Activated CD8-positive, alpha-beta memory T cell treated with anti-CD3 and anti-CD28 coated beads for 4 hours (primary cell): ENCODE data around the gene CARMIL3.
"Not testable (repeated sequence)": the region's sequence is repeated elsewhere in the genome, so short reads cannot be mapped to it uniquely, and the experiment has no call there.

ENCODE experiments used
- DNase-seq, 2 donors: peaks; one replicate each; pipeline ENCODE4 v3.0.0-alpha.2; 2020; ENCODE audit warnings: low read depth in 2 of 2

The CARMIL3 gene, protein sequence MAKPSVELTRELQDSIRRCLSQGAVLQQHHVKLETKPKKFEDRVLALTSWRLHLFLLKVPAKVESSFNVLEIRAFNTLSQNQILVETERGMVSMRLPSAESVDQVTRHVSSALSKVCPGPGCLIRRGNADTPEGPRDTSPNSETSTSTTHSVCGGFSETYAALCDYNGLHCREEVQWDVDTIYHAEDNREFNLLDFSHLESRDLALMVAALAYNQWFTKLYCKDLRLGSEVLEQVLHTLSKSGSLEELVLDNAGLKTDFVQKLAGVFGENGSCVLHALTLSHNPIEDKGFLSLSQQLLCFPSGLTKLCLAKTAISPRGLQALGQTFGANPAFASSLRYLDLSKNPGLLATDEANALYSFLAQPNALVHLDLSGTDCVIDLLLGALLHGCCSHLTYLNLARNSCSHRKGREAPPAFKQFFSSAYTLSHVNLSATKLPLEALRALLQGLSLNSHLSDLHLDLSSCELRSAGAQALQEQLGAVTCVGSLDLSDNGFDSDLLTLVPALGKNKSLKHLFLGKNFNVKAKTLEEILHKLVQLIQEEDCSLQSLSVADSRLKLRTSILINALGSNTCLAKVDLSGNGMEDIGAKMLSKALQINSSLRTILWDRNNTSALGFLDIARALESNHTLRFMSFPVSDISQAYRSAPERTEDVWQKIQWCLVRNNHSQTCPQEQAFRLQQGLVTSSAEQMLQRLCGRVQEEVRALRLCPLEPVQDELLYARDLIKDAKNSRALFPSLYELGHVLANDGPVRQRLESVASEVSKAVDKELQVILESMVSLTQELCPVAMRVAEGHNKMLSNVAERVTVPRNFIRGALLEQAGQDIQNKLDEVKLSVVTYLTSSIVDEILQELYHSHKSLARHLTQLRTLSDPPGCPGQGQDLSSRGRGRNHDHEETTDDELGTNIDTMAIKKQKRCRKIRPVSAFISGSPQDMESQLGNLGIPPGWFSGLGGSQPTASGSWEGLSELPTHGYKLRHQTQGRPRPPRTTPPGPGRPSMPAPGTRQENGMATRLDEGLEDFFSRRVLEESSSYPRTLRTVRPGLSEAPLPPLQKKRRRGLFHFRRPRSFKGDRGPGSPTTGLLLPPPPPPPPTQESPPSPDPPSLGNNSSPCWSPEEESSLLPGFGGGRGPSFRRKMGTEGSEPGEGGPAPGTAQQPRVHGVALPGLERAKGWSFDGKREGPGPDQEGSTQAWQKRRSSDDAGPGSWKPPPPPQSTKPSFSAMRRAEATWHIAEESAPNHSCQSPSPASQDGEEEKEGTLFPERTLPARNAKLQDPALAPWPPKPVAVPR (N-terminal part only)

DNA sequence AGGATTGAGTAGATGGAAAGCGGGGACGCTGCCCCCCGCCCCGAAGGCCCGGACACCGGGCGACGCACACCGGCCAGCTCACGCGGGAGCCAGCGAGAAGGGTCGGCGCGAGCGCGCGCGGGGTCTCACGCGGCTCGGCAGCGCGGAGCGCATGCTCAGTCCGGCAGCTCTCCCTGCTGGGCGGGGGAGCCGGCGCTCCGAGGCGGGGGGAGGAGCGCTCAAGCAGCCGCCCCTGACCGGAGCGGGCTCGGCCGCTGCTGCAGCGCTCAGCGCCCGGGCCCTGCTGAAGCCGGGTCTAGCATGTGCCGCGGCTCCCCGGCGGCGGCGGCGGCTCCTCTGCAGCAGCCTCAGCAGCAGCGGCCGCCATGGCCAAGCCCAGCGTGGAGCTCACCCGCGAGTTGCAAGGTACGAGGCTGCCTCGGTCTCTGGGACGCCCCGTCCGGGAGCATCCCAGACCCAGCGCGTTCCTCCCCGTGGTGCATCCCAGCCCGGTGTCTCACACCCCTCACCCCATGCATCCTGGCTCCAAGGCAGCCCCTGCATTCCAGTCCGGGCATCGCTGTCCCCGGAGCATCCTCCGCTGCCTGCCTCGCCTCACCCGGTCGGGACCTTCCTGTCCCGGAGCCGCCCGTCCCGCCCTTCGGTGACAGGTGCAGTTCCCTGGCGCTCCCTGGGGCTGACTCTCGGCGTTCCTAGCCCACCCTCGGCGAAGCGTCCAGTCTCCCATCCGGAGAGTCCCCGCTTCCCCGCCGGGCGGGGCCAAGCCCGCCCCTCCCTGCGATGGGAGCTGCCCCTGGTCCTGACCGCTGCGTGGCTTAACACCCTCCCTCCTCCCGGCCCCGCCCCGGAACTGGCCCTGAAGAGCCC, at the start of gene CARMIL3:
Gene CARMIL3 (plus strand): TSS at position 221 of the 867 bp plus-strand sequence. CDS start 145 bp downstream, at position 366.
- DNase-seq = peak in 1 of 2 donors; percentile 20

DNA sequence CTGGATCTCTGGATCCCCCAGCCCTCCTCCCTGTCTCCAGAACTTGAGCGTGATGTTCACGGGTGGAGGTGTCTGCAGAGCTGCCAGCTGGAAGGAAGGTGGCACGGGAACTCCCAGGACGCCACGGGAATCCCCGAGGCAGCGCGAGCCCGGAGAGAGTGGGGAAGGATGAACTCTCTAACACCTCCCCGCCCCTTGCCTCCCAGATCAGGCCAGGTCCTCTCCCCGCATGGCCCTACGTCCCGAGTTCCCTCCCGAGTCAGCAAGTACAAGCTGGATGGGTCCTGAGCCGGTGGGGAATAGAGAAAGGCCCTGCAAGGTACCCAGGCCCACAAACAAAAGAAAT, 45.4 kb upstream of the CARMIL3 start:
- DNase-seq = not testable (repeated sequence)

DNA sequence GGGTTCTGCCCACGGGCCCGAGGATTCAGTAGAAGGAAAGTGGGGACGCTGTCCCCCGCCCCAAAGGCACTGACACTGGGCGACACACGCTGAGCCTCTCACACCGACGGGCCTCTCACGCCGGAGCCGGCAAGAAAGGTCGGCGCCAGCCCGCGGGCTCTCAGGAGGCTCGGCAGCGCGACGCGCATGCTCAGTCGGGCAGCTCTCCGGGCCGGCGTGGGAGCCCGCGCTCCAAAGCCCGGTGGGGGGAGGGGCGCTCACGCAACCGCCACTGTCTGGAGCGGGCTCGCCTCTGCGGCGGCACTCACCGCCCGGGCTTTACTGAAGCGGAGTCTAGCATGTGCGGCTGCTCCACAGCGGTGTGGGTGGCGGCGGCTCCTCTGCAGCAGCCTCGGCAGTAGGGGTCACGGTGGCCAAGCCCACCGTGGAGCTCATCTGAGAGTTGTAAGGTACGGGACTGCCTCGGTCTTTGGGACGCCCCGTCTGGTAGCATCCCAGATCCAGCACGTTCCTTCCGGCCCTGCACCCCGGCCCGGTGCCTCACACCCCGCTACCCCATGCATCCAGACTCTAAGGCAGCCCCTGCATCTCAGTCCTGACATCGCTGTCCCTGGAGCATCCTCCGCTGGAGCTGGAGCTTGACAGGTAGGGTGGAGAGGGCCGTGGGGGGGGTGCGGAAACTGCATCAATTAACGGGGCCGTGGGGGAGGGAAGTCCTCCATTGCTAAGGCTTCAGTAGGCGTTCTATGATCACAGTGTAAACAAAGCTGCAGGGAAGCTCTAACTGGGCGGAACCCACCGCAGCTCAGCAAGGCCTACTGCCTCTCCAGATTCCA, 44.8 kb upstream of the CARMIL3 start:
- peak in 1 of 2 donors; percentile 28 for DNase-seq

DNA sequence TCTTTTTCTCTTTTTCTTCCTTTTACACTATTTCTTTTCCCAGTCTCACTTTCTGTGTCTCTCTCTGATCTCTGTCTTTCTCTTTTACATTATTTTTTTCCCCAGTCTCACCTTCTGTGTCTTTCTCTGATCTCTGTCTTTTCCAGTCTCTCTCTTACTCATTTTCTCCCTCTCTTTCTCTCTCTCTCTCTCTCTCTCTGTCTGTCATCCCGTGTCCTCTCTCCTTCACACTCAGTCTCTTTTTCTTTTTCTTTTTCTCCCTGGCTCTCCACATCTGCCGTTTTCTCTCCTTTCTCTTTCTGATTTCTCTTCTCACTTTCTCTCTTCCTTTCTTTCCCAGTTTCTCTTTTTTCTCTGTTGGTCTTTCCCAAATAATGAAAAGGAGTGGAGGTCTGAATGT, 40.8 kb upstream of the CARMIL3 start:
- DNase-seq = no peak

DNA sequence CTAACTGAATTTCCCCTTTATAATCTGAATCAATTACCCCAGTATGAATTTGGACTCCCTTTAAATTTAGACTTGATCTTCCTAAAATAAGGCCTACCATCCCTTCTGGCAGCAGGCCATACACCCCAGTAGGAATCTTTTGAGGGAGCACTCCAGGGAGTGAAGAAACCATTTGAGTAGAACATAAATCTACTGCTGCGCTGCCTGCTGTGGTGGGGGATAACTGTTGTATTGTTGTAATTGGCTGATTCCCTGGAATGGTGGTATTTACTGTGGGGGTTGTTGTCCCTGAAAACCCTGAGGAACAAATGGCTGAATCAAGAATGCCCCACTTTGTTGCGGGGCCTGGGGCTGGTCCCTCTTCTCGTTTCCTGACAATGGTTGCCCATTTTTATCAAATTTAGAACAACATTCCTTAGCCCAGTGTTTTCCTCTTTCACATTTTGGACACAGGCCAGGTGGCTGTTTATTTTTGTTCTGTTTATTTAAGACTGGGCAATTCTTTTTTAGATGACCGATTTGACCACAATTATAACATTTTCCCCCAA, 39.0 kb upstream of the CARMIL3 start:
- DNase-seq = not testable (repeated sequence)

DNA sequence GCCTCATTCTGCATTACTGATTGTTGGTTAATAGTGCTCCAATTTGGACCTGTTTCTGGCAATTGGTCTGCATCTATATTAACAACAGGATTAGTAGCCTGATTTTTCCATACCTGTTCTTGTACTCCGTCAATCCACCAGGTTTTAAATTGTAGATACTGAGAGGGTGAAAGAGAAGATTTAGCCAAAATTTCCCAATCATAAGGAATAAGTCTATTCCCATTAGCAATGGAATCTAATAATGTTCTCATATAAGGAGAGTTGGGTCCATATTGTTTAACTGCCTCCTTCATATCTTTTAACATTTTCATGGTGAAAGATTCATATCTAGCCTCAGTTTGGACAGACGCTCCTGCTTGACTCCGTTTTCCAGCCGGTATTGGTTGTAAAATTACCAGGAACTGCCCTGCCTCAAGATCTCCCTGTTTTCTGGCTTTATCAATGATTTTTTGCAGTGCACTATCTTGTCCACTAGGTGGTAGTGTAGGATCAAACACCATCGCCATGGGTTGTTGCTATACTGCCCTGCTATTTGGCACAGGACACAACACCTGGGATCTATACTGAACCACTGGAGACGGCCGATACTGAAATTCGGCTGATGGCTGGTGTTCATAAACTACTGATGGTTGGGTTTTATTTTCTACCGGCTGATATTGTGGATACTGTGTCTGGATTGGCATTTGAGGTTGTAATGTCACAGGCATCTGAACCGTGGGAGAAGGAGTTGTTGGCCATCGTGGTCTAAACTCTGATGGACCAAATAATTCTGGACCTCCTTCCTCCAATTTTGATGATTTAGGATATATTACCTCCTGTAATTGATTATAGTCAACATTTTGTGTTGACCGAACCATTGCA, 37.9 kb upstream of the CARMIL3 start:
- DNase-seq = no peak

DNA sequence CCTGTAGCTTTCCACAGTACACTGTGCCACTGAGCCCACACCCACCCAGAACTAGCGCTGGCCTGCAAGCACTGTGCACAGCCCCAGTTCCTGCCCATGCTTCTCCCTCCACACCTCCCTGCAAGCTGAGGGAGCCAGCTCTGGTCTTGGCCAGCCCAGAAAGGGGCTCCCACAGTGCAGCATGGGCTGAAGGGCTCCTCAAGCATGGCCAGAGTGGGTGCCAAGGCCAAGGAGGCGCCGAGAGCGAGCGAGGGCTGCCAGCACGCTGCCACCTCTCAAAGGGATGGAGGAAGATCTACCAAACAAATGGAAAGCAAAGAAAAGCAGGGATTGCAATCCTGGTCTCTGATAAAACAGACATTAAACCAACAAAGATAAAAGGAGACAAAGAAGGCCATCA, 36.1 kb upstream of the CARMIL3 start:
- DNase-seq = not testable (repeated sequence)

DNA sequence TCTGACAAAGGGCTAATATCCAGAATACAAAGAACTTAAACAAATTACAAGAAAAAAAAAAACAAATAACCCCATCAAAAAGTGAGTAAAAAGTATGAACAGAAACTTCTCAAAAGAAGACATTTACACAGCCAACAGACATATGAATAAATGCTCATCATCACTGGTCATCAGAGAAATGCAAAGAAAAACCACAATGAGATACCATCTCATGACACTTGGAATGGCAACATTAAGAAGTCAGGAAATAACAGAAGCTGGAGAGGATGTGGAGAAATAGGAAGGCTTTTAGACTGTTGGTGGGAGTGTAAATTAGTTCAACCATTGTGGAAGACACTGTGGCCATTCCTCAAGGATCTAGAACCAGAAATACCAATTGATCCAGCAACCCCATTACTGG, 32.8 kb upstream of the CARMIL3 start:
- not testable (repeated sequence) for DNase-seq

DNA sequence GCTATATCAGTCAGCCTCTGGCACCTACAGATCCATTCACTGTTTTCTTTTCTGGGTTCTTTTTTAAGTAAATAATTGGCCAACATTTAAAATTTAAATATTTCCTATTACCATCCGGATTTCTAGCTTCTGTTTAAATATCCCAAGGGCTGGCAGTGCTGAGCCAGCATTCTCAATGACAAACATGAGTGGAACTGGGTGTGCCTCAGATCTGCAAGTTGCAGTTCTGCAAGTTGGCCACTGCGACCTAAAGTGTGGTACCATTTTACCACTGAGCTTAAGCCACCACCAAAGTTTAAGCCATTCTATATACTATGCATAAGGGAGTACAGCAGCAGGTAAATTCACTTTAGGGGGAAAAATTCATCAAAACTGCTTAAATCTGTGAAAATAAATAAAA, 31.9 kb upstream of the CARMIL3 start:
- not testable (repeated sequence) for DNase-seq

DNA sequence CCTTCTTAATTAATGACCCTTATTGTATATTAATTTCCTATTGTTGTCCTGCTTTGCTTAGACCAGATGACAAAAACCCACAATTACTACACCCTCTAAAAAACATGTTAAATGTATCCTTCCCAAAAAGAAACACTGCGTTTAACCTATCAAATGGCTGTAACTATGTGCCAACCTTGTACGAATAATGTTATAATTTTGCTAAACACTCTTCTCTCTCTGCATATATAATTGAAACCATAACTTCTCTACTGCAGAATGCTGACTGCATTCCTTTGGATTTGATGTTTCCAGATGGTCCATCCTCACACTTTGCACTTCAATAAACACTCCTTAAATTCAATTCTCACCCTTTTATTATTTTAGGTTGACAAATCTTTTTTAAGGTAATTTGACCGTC, 31.3 kb upstream of the CARMIL3 start:
- DNase-seq = not testable (repeated sequence)

DNA sequence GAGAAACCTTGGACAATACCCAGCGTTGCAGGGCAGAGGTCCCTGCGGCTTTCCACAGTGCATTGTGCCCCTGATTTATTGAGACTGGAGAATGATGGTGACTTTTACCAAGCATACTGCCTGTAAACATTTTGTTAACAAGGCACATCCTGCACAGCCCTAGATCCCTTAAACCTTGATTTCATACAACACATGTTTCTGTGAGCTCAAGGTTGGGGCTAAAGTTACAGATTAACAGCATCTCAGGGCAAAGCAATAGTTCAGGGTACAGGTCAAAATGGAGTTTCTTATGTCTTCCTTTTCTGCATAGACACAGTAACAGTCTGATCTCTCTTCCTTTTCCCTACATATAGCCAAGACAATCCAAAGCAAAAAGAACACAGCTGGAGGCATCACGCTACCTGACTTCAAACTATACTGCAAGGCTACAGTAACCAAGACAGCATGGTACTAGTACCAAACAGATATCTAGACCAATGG, 26.8 kb upstream of the CARMIL3 start:
- not testable (repeated sequence) for DNase-seq

DNA sequence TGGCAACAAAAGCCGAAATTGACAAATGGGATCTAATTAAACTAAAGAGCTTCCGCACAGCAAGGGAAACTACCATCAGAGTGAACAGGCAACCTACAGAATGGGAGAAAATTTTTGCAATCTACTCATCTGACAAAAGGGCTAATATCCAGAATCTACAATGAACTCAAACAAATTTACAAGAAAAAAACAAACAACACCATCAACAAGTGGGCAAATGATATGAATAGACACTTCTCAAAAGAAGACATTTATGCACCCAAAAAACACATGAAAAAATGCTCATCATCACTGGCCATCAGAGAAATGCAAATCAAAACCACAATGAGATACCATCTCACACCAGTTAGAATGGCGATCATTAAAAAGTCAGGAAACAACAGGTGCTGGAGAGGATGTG, 22.1 kb upstream of the CARMIL3 start:
- not testable (repeated sequence) for DNase-seq

DNA sequence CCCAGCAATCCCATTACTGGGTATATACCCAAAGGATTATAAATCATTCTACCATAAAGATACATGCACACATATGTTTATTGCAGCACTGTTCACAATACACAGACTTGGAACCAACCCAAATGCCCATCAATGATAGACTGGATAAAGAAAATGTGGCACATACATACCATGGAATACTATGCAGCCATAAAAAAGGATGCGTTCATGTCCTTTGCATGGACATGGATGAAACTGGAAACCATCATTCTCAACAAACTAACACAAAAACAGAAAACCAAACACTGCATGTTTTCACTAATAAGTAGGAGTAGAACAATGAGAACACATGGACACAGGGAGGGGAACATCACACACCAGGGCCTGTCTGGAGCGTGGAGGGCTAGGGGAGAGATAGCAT, 20.5 kb upstream of the CARMIL3 start:
- not testable (repeated sequence) for DNase-seq

DNA sequence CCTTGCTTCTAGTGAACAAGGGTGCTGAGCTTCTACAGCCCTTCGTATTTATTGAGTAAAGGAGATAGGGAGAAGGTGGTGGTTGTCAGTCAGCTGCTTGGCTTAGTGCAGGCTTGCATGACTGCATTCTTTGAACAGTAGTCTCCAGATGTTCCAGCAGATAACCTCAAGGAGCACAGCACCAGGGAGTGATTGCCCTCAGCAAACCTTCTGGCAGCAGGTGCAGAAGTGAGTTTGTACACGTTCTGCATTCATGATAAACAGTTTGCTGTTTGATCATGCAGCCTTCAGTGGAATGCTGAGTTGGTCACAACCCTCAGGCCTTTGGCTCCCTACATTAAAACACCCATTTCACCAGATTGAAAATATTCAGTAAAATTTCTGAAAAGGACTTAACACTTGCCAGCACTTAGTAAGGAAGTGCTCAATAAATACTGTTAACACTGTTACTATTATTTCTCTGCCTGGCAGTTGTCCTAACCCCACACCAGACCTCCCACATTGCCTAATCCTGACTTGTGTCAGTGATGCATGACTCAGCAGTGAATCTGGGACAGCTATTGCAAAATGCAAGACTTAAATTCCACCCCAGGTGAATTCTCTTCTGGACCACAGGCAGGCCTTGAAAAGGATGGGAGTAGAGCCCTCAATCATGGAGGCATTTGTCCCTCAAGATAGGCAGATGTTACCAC, 18.9 kb upstream of the CARMIL3 start:
- no peak for DNase-seq

DNA sequence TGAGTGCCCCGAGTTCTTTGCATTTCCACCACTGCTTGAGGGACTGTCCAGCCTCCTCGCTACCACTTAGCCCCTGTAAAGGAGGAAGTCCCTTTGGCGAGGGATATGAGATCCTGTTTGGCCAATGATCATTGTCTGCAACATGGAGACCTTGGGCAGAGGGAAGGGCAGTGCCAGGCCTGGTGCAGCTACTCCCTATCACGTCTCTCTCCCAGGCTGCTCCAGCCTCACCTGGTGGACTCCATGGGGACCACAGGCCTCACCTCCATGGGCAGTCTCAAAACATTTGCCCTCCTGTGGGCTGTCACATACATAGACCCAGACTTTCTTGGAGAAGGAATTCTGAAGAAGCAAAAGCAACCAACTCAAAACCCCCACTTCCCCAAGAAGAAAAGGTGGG, 16.0 kb upstream of the CARMIL3 start:
- DNase-seq = not testable (repeated sequence)

DNA sequence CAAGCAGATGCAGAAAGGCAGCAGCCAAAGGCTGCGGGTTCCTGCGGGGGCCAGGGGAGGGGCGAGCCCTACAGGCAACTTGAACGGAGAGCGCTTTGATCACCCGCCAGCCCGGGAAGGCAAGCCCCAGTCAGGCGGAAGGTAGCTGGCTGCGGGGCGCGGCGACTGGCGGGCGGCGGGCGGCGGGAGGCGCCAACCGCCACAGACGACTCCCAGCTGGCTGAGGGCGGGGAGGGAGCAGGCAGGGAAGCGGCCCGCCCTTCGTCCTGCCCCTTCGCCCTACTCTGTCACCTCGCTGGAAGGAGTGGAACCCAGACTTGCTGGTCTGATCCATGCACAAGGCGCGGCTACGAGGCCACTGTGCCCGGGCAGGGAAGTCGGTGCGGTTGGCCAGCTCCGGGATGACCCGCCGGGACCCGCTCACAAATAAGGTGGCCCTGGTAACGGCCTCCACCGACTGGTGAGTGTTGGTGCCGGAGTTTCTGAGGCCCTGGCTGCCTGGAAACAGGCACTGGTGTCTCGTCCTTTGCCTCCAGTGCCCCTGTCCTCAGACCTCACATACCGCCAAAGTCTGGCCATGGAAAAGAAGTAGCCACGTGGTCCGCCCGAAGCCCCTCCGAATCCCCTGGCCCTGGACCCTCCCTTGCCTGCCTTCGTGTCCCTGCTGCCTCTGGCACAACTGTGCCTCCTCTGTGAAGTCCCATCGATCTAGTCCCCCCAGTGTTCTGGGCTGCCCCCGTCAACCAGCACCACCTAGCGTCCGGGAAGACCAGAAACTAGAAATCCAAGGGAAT, 15.4 kb upstream of the CARMIL3 start:
- peak in 1 of 2 donors; percentile 36 for DNase-seq
